Astrocyte (in vitro differentiated cells and primary cell): Measurements from ENCODE around the gene MKLN1. TPM values are rescaled to one million over a fixed set of nuclear protein-coding genes. Genes with fewer than 3 reads are reported as not detected.
A peak's percentile ranks its signal among the peaks of the same experiment; 100 is the strongest.

ENCODE experiments used
- DNase-seq: peaks from one replicate; pipeline ENCODE4 v3.0.0-alpha.2; 2010; ENCODE audit warnings: low read depth
- FAIRE-seq: peaks from 2 replicates; lab custom pipeline; 2011; peaks lifted over from hg19 to GRCh38; lab: Jason Lieb, UNC
- H2AFZ ChIP-seq: 2 replicates; pipeline ENCODE4 v1.6.0; 2012; ENCODE audit warnings: low read depth, low read length, inconsistent platforms
- H3K27ac ChIP-seq: 2 replicates; pipeline ENCODE4 v1.5.1; 2011; ENCODE audit warnings: low read depth, low read length, inconsistent platforms
- H3K27me3 ChIP-seq: 2 replicates; pipeline ENCODE4 v1.6.0; 2011; ENCODE audit warnings: low read length, inconsistent platforms; ENCODE audit not compliant: insufficient read depth
- H3K36me3 ChIP-seq: 2 replicates; pipeline ENCODE4 v1.5.1; 2011; ENCODE audit warnings: low read length, inconsistent platforms; ENCODE audit not compliant: insufficient read depth
- H3K4me1 ChIP-seq: 2 replicates; pipeline ENCODE4 v1.5.1; 2011; ENCODE audit warnings: low read length, inconsistent platforms; ENCODE audit not compliant: insufficient read depth
- H3K4me2 ChIP-seq: 2 replicates; pipeline ENCODE4 v1.6.0; 2012; ENCODE audit warnings: low read length, inconsistent platforms
- H3K4me3 ChIP-seq: 2 replicates; pipeline ENCODE4 v1.5.1; 2011; ENCODE audit warnings: low read depth, mild to moderate bottlenecking, low read length, inconsistent platforms; ENCODE audit not compliant: insufficient read depth
- H3K79me2 ChIP-seq: 2 replicates; pipeline ENCODE4 v1.6.0; 2012; ENCODE audit warnings: mild to moderate bottlenecking, low read length, inconsistent platforms; ENCODE audit not compliant: insufficient read depth
- H3K9ac ChIP-seq: 2 replicates; pipeline ENCODE4 v1.6.0; 2012; ENCODE audit warnings: mild to moderate bottlenecking, low read length, inconsistent platforms
- H3K9me3 ChIP-seq: 2 replicates; pipeline ENCODE4 v1.5.1; 2012; ENCODE audit warnings: low read depth, mild to moderate bottlenecking, low read length, inconsistent platforms; ENCODE audit not compliant: insufficient read depth
- H4K20me1 ChIP-seq: 2 replicates; pipeline ENCODE4 v1.6.0; 2012; ENCODE audit warnings: low read length, inconsistent platforms; ENCODE audit not compliant: insufficient read depth
- H3K27ac Mint-ChIP-seq: one replicate; pipeline ENCODE4 v1.8.0; 2021; ENCODE audit warnings: mild to moderate bottlenecking, mixed read lengths; ENCODE audit not compliant: unreplicated experiment
- H3K27me3 Mint-ChIP-seq: one replicate; pipeline ENCODE4 v1.8.0; 2021; ENCODE audit warnings: low read depth, mixed read lengths; ENCODE audit not compliant: unreplicated experiment
- H3K36me3 Mint-ChIP-seq: one replicate; pipeline ENCODE4 v1.8.0; 2021; ENCODE audit warnings: low read depth, mixed read lengths; ENCODE audit not compliant: unreplicated experiment
- H3K4me1 Mint-ChIP-seq: one replicate; pipeline ENCODE4 v1.8.0; 2021; ENCODE audit warnings: low read depth, mixed read lengths; ENCODE audit not compliant: unreplicated experiment
- H3K4me3 Mint-ChIP-seq: one replicate; pipeline ENCODE4 v1.8.0; 2021; ENCODE audit warnings: mild to moderate bottlenecking, moderate library complexity, mixed read lengths; ENCODE audit not compliant: unreplicated experiment
- H3K9me3 Mint-ChIP-seq: one replicate; pipeline ENCODE4 v1.8.0; 2021; ENCODE audit warnings: mild to moderate bottlenecking, mixed read lengths; ENCODE audit not compliant: unreplicated experiment
- EZH2 ChIP-seq: IDR thresholded peaks from 2 replicates; pipeline ENCODE4 v1.6.1; 2012; ENCODE audit warnings: mild to moderate bottlenecking, low read length, inconsistent platforms; ENCODE audit not compliant: insufficient read depth
- total RNA-seq: library from RNA; stranded (reverse); gene quantifications from 2 replicates; pipeline ENCODE4 v1.2.1, GENCODE V29; 2021
- TF ChIP-seq, protein P1 (sequence below): IDR thresholded peaks from 2 replicates; pipeline ENCODE4 v1.5.1; 2011; ENCODE audit warnings: low read depth, mild to moderate bottlenecking, inconsistent platforms, low read length, moderate library complexity; ENCODE audit not compliant: insufficient read depth

Gene MKLN1
- total RNA-seq, 1 donor from 2014 or later, result 48.0 TPM

DNA sequence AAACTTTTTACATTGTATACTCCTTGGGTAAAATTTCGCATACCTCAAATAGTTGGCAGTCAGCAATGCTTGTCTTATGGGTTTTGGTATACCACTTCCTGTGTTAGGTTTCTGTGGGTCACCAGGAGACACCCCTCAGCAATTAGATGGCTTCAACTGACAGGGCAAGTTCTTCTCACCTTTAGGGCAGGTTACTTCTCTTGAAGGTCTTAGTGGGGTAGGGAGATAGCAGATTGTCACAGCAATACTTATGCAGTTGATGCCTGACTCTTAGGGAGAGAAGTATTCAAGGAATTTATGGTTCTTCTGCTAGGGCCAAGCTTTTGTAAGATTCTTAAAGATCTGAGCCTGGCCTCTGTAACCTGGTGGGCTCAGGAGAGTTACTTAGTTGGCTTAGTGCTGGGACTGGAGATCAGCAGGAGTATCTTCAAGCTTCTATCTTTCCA is 42.9 kb downstream of the MKLN1 start:
- no peak overlapping the region for H2AFZ ChIP-seq
- H3K79me2 ChIP-seq, result peaks cover 90% of the 10 kb centered on the region
- Mint-ChIP-seq H3K4me1 (peaks cover 34% of the 10 kb centered on the region), H3K36me3 (peaks cover 2% of the 10 kb centered on the region), H3K27me3 (no peaks in the 10 kb centered on the region), H3K27ac (peak overlapping the region; percentile 70), H3K4me3 (no peak overlapping the region), H3K9me3 (no peaks in the 10 kb centered on the region)
- no peaks in the 10 kb centered on the region for H3K36me3 ChIP-seq
- no peak overlapping the region for H3K27ac ChIP-seq
- FAIRE-seq, result peak; percentile 65
- H3K4me1 ChIP-seq, result peaks cover 15% of the 10 kb centered on the region
- H4K20me1 ChIP-seq, result peaks cover 94% of the 10 kb centered on the region
- no peaks in the 10 kb centered on the region for H3K27me3 ChIP-seq
- DNase-seq, result peak; percentile 78
- H3K4me3 ChIP-seq, result no peak overlapping the region
- TF ChIP-seq EZH2, result no peak
- TF ChIP-seq, protein P1, sequence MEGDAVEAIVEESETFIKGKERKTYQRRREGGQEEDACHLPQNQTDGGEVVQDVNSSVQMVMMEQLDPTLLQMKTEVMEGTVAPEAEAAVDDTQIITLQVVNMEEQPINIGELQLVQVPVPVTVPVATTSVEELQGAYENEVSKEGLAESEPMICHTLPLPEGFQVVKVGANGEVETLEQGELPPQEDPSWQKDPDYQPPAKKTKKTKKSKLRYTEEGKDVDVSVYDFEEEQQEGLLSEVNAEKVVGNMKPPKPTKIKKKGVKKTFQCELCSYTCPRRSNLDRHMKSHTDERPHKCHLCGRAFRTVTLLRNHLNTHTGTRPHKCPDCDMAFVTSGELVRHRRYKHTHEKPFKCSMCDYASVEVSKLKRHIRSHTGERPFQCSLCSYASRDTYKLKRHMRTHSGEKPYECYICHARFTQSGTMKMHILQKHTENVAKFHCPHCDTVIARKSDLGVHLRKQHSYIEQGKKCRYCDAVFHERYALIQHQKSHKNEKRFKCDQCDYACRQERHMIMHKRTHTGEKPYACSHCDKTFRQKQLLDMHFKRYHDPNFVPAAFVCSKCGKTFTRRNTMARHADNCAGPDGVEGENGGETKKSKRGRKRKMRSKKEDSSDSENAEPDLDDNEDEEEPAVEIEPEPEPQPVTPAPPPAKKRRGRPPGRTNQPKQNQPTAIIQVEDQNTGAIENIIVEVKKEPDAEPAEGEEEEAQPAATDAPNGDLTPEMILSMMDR, result no peak
- H3K4me2 ChIP-seq, result peak overlapping the region; percentile 45
- no peak overlapping the region for H3K9ac ChIP-seq
- H3K9me3 ChIP-seq, result no peaks in the 10 kb centered on the region

DNA sequence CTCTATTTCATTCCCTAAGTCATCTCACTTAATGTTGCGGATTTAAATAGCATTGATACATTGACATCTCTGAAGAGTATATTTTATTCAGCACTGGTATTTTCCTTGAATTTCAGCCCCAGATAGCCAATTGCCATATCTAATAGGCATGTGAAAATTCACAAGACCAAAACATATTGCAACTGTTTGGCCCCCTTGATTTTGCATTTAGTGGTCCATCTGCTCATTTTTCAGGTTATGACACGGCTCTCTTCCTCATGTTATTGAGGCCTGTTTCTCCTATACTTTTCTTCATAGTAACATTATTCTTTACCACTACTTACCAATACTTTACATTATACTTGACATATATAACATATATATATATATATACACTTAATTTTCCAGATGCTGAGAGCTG is 43.7 kb downstream of the MKLN1 start:
- H3K27me3 Mint-ChIP-seq, result no peaks in the 10 kb centered on the region
- H3K9ac ChIP-seq, result no peak overlapping the region
- no peak overlapping the region for H3K4me3 Mint-ChIP-seq
- H3K36me3 Mint-ChIP-seq, result peaks cover 2% of the 10 kb centered on the region
- TF ChIP-seq, protein P1, result no peak
- no peak for TF ChIP-seq EZH2
- H3K79me2 ChIP-seq, result peaks cover 81% of the 10 kb centered on the region
- no peaks in the 10 kb centered on the region for H3K9me3 ChIP-seq
- H3K36me3 ChIP-seq, result no peaks in the 10 kb centered on the region
- H4K20me1 ChIP-seq, result peaks cover 86% of the 10 kb centered on the region
- no peak overlapping the region for H3K27ac Mint-ChIP-seq
- H3K9me3 Mint-ChIP-seq, result no peaks in the 10 kb centered on the region
- H2AFZ ChIP-seq, result no peak overlapping the region
- peaks cover 31% of the 10 kb centered on the region for H3K4me1 Mint-ChIP-seq
- H3K4me1 ChIP-seq, result peaks cover 15% of the 10 kb centered on the region
- DNase-seq (no peak), FAIRE-seq (no peak)
- no peaks in the 10 kb centered on the region for H3K27me3 ChIP-seq
- no peak overlapping the region for H3K4me2 ChIP-seq
- no peak overlapping the region for H3K27ac ChIP-seq
- H3K4me3 ChIP-seq, result no peak overlapping the region

DNA sequence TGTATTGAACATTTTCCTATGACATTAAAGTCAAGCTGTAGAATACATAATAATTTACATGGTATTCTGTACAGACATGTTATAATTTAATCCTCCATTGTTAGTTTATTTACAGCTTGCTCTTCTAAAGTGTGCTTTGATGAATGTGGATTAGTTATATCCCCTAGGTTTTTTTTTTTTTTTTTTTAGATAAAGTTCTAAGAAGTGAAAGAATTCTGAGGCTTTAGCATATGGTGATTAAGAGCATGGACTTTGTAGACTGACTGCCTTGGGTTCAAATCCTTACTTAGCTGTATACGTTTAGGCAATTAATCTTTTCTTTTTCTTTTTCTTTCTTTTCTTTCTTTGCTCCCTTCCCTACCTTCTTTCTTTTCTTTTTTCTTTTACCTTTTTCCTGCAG is 44.9 kb downstream of the MKLN1 start:
- Histone ChIP-seq H3K4me1 (peaks cover 15% of the 10 kb centered on the region), H3K36me3 (no peaks in the 10 kb centered on the region), H3K27me3 (no peaks in the 10 kb centered on the region), H2AFZ (no peak overlapping the region), H3K9ac (no peak overlapping the region), H3K27ac (no peak overlapping the region), H3K4me2 (no peak overlapping the region), H3K9me3 (no peaks in the 10 kb centered on the region), H3K79me2 (peaks cover 75% of the 10 kb centered on the region), H4K20me1 (peaks cover 77% of the 10 kb centered on the region), H3K4me3 (no peak overlapping the region)
- DNase-seq, result no peak
- no peak overlapping the region for H3K27ac Mint-ChIP-seq
- FAIRE-seq, result no peak
- no peak overlapping the region for H3K4me3 Mint-ChIP-seq
- peaks cover 2% of the 10 kb centered on the region for H3K36me3 Mint-ChIP-seq
- H3K4me1 Mint-ChIP-seq, result peaks cover 31% of the 10 kb centered on the region
- TF ChIP-seq, protein P1, result no peak
- no peak for TF ChIP-seq EZH2
- no peaks in the 10 kb centered on the region for H3K27me3 Mint-ChIP-seq
- H3K9me3 Mint-ChIP-seq, result no peaks in the 10 kb centered on the region
